OCI-LY3 (cell line): ENCODE data around the gene BCAT1.

Experiments used
- H2AFZ ChIP-seq: fragments of 200-600, 300-600 bp; shearing (Covaris generic); 2 replicates; pipeline ENCODE4 v1.6.0; 2014; ENCODE audit warnings: antibody characterized with exemption, low read depth, low read length
- H3K27ac ChIP-seq: fragments of 200-600, 300-600 bp; sonication (generic); 2 replicates; pipeline ENCODE4 v1.5.1; 2014; ENCODE audit warnings: mild to moderate bottlenecking, low read length, moderate library complexity, mixed read lengths
- H3K27me3 ChIP-seq: fragments of 200-600, 300-600 bp; sonication (generic); 2 replicates; pipeline ENCODE4 v1.6.1; 2014; ENCODE audit warnings: low read depth, low read length, mixed read lengths
- H3K36me3 ChIP-seq: fragments of 200-600, 300-600 bp; sonication (generic); replicated peaks from 2 replicates; pipeline ENCODE3; 2014; ENCODE audit warnings: low read depth, low read length, mixed read lengths
- H3K4me1 ChIP-seq: fragments of 300-600, 200-600 bp; sonication (generic); 2 replicates; pipeline ENCODE4 v1.6.1; 2014; ENCODE audit warnings: low read length, mixed read lengths
- H3K4me2 ChIP-seq: fragments of 200-600, 300-600 bp; sonication (generic); 2 replicates; pipeline ENCODE4 v1.6.1; 2014; ENCODE audit warnings: low read length, mixed read lengths
- H3K4me3 ChIP-seq: fragments of 300-600, 200-600 bp; sonication (generic); 2 replicates; pipeline ENCODE4 v1.5.1; 2014; ENCODE audit warnings: antibody characterized with exemption, mild to moderate bottlenecking, low read length, moderate library complexity
- H3K79me2 ChIP-seq: fragments of 300-600, 200-600 bp; shearing (Covaris generic); 2 replicates; pipeline ENCODE4 v1.6.1; 2014; ENCODE audit warnings: mild to moderate bottlenecking, low read length, mixed read lengths
- H3K9ac ChIP-seq: fragments of 300-600, 200-600 bp; shearing (Covaris generic); 2 replicates; pipeline ENCODE4 v1.6.0; 2014; ENCODE audit warnings: mild to moderate bottlenecking, low read length, moderate library complexity
- H3K9me3 ChIP-seq: fragments of 200-600, 300-600 bp; shearing (Covaris generic); 2 replicates; pipeline ENCODE4 v1.6.1; 2014; ENCODE audit warnings: low read length, mixed read lengths; ENCODE audit not compliant: insufficient read depth
- H4K20me1 ChIP-seq: fragments of 200-600, 300-600 bp; sonication (generic); 2 replicates; pipeline ENCODE4 v1.6.1; 2016; ENCODE audit warnings: low read length, mixed read lengths; ENCODE audit not compliant: insufficient read depth
- CTCF ChIP-seq: fragments of 200-600, 300-600 bp; sonication (generic); IDR thresholded peaks from 2 replicates; pipeline ENCODE4 v1.5.1; 2014; ENCODE audit warnings: antibody characterized with exemption, low read length, low read depth
- EZH2phosphoT487 ChIP-seq: fragments of 200-600 bp; shearing (Covaris generic); IDR thresholded peaks from 2 replicates; pipeline ENCODE4 v1.6.1; 2018; ENCODE audit warnings: antibody characterized with exemption, mixed run types, low read depth

Gene BCAT1

GRCh38 chr12:24806386-24806785 lies 142.5 kb downstream of the BCAT1 start:
- Histone ChIP-seq H3K79me2 (no peaks in the 10 kb centered on the region), H2AFZ (no peak overlapping the region), H3K4me3 (no peak overlapping the region), H3K27ac (no peak overlapping the region), H3K9me3 (peaks cover 9% of the 10 kb centered on the region), H4K20me1 (no peaks in the 10 kb centered on the region), H3K4me1 (no peaks in the 10 kb centered on the region), H3K27me3 (no peaks in the 10 kb centered on the region), H3K9ac (no peak overlapping the region), H3K4me2 (no peak overlapping the region), H3K36me3 (peaks cover 19% of the 10 kb centered on the region)
- no peak for TF ChIP-seq EZH2phosphoT487
- TF ChIP-seq CTCF, result no peak

GRCh38 chr12:24803430-24804245 lies 145.3 kb downstream of the BCAT1 start:
- H4K20me1 ChIP-seq, result no peaks in the 10 kb centered on the region
- H3K36me3 ChIP-seq, result peaks cover 8% of the 10 kb centered on the region
- peaks cover 6% of the 10 kb centered on the region for H3K9me3 ChIP-seq
- H3K4me2 ChIP-seq, result no peak overlapping the region
- no peak overlapping the region for H3K4me3 ChIP-seq
- no peak for TF ChIP-seq CTCF
- no peak for TF ChIP-seq EZH2phosphoT487
- H2AFZ ChIP-seq, result no peak overlapping the region
- no peak overlapping the region for H3K27ac ChIP-seq
- peaks cover 5% of the 10 kb centered on the region for H3K4me1 ChIP-seq
- no peak overlapping the region for H3K9ac ChIP-seq
- no peaks in the 10 kb centered on the region for H3K79me2 ChIP-seq
- no peaks in the 10 kb centered on the region for H3K27me3 ChIP-seq

GRCh38 chr12:24798335-24798734 lies 150.6 kb downstream of the BCAT1 start:
- Histone ChIP-seq H4K20me1 (no peaks in the 10 kb centered on the region), H2AFZ (no peak overlapping the region), H3K4me3 (peak overlapping the region; percentile 64), H3K27me3 (no peaks in the 10 kb centered on the region), H3K9me3 (peaks cover 1% of the 10 kb centered on the region), H3K4me2 (peak overlapping the region; percentile 87), H3K27ac (peak overlapping the region; percentile 90), H3K4me1 (peaks cover 43% of the 10 kb centered on the region), H3K9ac (peak overlapping the region; percentile 62), H3K36me3 (peaks cover 3% of the 10 kb centered on the region), H3K79me2 (no peaks in the 10 kb centered on the region)
- TF ChIP-seq CTCF (no peak), EZH2phosphoT487 (no peak)

GRCh38 chr12:24797901-24798300 lies 151.0 kb downstream of the BCAT1 start:
- Histone ChIP-seq H3K4me1 (peaks cover 46% of the 10 kb centered on the region), H3K4me2 (peak overlapping the region; percentile 87), H3K79me2 (no peaks in the 10 kb centered on the region), H3K27me3 (no peaks in the 10 kb centered on the region), H4K20me1 (no peaks in the 10 kb centered on the region), H3K36me3 (no peaks in the 10 kb centered on the region), H2AFZ (peak overlapping the region; percentile 27; the same call in 1 of the 2 replicates), H3K27ac (peak overlapping the region; percentile 90), H3K4me3 (peak overlapping the region; percentile 64), H3K9ac (peak overlapping the region; percentile 62), H3K9me3 (no peaks in the 10 kb centered on the region; the same call in 1 of the 2 replicates)
- TF ChIP-seq EZH2phosphoT487 (no peak), CTCF (no peak)
